Glutamatergic neuron (in vitro differentiated cells): ENCODE measurements around the gene EID1. TPM values are rescaled to one million over a fixed set of nuclear protein-coding genes. Genes with fewer than 3 reads are reported as not detected.

Experiments used
- DNase-seq: peaks from one replicate; pipeline ENCODE4 v3.0.0; 2022
- H3K27ac Mint-ChIP-seq: one replicate; pipeline ENCODE4 v1.8.0; 2020; ENCODE audit warnings: mild to moderate bottlenecking, mixed read lengths, inconsistent platforms; ENCODE audit not compliant: unreplicated experiment
- H3K27me3 Mint-ChIP-seq: one replicate; pipeline ENCODE4 v1.8.0; 2020; ENCODE audit warnings: mild to moderate bottlenecking, moderate library complexity, mixed read lengths, inconsistent platforms; ENCODE audit not compliant: unreplicated experiment
- H3K36me3 Mint-ChIP-seq: one replicate; pipeline ENCODE4 v1.8.0; 2020; ENCODE audit warnings: mild to moderate bottlenecking, mixed read lengths, inconsistent platforms; ENCODE audit not compliant: unreplicated experiment
- H3K4me1 Mint-ChIP-seq: one replicate; pipeline ENCODE4 v1.8.0; 2020; ENCODE audit warnings: mild to moderate bottlenecking, low read depth, mixed read lengths, inconsistent platforms; ENCODE audit not compliant: unreplicated experiment
- H3K4me3 Mint-ChIP-seq: one replicate; pipeline ENCODE4 v1.8.0; 2020; ENCODE audit warnings: mild to moderate bottlenecking, mixed read lengths, inconsistent platforms; ENCODE audit not compliant: unreplicated experiment
- H3K9me3 Mint-ChIP-seq: one replicate; pipeline ENCODE4 v1.8.0; 2020; ENCODE audit warnings: mild to moderate bottlenecking, moderate library complexity, mixed read lengths, inconsistent platforms; ENCODE audit not compliant: unreplicated experiment
- total RNA-seq: library from RNA; stranded (reverse); fragmentation: NEBNext Ultra II Directional; extraction: Animal tissue kit (Norgen Biotek cat#: 25700); gene quantifications from one replicate; pipeline ENCODE4 v1.2.1, GENCODE V29; 2021; ENCODE audit not compliant: unreplicated experiment
- TF ChIP-seq, protein P1 (sequence below): fragments of 200-600 bp; sonication (generic); IDR thresholded peaks from one replicate; pipeline ENCODE4 v1.5.0; 2021; ENCODE audit not compliant: partially characterized antibody, unreplicated experiment

Gene EID1
- total RNA-seq, 1 donor from 2014 or later: 146 TPM

DNA sequence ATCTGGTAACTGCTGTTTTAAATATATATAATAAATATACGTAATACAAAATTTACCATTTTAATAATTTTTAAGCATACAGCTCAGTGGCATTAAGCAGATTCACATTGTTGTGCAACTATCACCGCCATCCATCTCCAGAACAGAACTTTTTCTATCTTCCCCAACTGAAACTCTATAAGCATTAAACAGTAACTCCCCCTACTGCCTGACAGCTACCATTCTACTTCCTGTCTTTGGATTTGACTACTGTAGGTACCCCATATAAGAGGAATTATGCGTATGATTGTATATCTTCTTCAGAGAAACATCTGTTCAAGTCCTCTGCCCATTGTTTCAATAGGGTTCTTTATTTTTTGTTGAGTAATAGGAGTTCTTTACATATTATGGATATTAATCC lies 36.8 kb downstream of the EID1 start:
- no peaks in the 10 kb centered on the region for H3K4me1 Mint-ChIP-seq
- H3K36me3 Mint-ChIP-seq: no peaks in the 10 kb centered on the region
- no peak overlapping the region for H3K27ac Mint-ChIP-seq
- TF ChIP-seq, protein P1, sequence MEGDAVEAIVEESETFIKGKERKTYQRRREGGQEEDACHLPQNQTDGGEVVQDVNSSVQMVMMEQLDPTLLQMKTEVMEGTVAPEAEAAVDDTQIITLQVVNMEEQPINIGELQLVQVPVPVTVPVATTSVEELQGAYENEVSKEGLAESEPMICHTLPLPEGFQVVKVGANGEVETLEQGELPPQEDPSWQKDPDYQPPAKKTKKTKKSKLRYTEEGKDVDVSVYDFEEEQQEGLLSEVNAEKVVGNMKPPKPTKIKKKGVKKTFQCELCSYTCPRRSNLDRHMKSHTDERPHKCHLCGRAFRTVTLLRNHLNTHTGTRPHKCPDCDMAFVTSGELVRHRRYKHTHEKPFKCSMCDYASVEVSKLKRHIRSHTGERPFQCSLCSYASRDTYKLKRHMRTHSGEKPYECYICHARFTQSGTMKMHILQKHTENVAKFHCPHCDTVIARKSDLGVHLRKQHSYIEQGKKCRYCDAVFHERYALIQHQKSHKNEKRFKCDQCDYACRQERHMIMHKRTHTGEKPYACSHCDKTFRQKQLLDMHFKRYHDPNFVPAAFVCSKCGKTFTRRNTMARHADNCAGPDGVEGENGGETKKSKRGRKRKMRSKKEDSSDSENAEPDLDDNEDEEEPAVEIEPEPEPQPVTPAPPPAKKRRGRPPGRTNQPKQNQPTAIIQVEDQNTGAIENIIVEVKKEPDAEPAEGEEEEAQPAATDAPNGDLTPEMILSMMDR: no peak
- H3K4me3 Mint-ChIP-seq: no peak overlapping the region
- H3K27me3 Mint-ChIP-seq: peaks cover 1% of the 10 kb centered on the region
- no peak for DNase-seq
- H3K9me3 Mint-ChIP-seq: peaks cover 2% of the 10 kb centered on the region

DNA sequence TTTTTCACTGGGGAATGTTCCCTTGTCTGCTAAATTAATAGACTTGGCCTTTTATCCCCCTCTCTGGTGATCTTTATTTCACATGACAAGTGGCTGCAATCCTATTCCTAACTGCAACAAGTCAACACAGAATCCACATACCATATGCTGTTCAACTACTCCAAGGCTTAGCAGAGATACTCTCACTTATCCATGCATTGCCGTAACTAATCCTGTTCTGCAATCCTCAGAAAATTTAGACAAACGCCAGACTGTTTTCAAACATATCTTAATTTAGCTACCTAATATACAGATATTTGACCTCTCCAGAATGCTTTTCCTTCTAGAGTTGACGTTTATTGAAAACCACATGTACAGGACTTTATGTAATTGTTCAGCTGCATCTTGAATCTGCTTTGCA lies 37.9 kb downstream of the EID1 start:
- Mint-ChIP-seq H3K9me3 (peaks cover 2% of the 10 kb centered on the region), H3K4me3 (no peak overlapping the region), H3K27ac (no peak overlapping the region), H3K4me1 (no peaks in the 10 kb centered on the region), H3K27me3 (peaks cover 1% of the 10 kb centered on the region), H3K36me3 (no peaks in the 10 kb centered on the region)
- no peak for DNase-seq
- TF ChIP-seq, protein P1: no peak

DNA sequence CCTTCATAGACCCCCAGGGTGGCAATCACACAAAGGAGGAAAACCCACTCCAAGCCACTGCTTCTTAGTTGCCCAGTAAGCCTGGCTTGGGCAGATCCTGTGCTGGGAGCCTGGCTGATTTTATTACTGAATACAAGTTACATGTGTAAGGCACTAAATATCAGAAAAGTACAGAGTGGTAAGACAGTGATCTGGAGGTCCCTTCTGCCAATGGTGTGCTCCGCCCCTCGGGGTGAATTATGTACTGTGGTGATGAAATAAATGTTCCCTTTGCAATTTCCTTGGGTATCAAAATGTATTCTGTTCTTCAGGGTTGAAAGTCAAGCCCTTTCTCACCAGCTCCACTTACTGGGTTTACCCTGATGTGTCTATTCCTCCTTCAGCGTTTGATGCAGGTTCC lies 38.8 kb downstream of the EID1 start:
- Mint-ChIP-seq H3K27ac (no peak overlapping the region), H3K4me1 (no peaks in the 10 kb centered on the region), H3K36me3 (no peaks in the 10 kb centered on the region), H3K4me3 (no peak overlapping the region), H3K9me3 (peaks cover 2% of the 10 kb centered on the region), H3K27me3 (peaks cover 1% of the 10 kb centered on the region)
- no peak for DNase-seq
- TF ChIP-seq, protein P1: no peak

DNA sequence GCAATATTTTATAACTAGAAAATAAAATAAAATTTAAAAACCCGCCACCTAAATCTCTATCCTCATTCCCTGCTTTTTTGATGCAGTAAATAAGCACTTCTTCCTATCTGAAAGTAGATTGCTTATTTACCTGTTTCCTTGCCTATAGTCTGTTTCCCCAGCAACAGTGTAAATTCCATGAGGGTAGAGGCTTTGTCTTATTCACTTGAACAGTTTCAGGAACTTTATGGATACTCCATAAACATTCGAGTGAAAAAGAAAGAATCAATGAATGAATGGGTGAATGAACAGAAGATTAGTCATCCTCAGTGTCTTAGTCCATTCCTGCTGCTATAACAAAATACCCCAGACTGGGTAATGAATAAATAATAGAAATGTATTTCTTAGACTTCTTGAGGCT lies 44.1 kb downstream of the EID1 start:
- peaks cover 1% of the 10 kb centered on the region for H3K27me3 Mint-ChIP-seq
- TF ChIP-seq, protein P1: no peak
- no peaks in the 10 kb centered on the region for H3K9me3 Mint-ChIP-seq
- no peaks in the 10 kb centered on the region for H3K36me3 Mint-ChIP-seq
- H3K27ac Mint-ChIP-seq: no peak overlapping the region
- no peak overlapping the region for H3K4me3 Mint-ChIP-seq
- H3K4me1 Mint-ChIP-seq: no peaks in the 10 kb centered on the region
- DNase-seq: no peak

DNA sequence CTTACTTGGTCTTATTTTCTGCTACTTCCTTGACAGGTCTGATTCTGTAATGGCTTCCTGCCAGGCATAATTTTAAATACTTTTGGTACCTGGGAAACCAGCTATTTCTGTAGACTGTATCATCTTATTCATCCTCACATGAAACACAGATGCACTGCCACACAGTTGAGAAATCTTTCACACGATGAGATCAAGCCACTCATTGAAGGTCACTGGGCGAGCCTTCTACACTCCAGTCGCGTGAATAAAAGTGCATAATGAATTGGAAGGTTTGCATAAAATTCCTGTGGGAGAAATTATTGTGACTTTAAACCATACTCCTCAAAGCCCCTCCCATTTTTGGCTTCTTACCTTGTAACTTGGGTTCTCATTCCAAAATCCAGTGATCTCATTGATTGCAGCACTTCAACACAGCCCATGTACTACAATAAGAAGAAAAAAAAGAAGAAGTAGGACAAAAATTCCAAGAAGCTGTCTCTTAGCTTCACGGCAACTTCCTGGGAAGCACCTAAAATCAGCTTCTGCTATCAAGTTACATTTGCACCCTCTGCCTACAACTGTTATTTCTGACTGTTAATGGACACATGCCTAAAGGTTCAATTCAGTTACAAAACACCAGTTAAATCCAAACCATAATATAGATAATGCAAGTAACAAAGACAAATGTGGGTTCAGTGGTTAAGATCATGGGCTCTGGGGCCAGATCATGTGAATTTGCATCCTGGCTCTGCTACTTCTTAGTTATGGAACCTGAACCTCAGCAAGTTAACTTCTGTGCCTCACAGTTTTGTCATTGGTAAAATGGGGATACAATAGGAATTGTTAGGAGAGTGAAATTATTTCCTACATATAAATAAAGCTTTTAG lies 46.8 kb downstream of the EID1 start:
- no peak overlapping the region for H3K27ac Mint-ChIP-seq
- no peaks in the 10 kb centered on the region for H3K4me1 Mint-ChIP-seq
- TF ChIP-seq, protein P1: no peak
- H3K4me3 Mint-ChIP-seq: no peak overlapping the region
- no peaks in the 10 kb centered on the region for H3K36me3 Mint-ChIP-seq
- no peak for DNase-seq
- peaks cover 2% of the 10 kb centered on the region for H3K27me3 Mint-ChIP-seq
- no peaks in the 10 kb centered on the region for H3K9me3 Mint-ChIP-seq
